OCI-LY3 (cell line): Measurements from ENCODE around the gene PTPRN2.

ENCODE experiments used
- EZH2phosphoT487 ChIP-seq: fragments of 200-600 bp; shearing (Covaris generic); IDR thresholded peaks from 2 replicates; pipeline ENCODE4 v1.6.1; 2018; ENCODE audit warnings: antibody characterized with exemption, mixed run types, low read depth
- TF ChIP-seq, protein P1 (sequence below): fragments of 200-600, 300-600 bp; sonication (generic); IDR thresholded peaks from 2 replicates; pipeline ENCODE4 v1.5.1; 2014; ENCODE audit warnings: antibody characterized with exemption, low read length, low read depth

DNA sequence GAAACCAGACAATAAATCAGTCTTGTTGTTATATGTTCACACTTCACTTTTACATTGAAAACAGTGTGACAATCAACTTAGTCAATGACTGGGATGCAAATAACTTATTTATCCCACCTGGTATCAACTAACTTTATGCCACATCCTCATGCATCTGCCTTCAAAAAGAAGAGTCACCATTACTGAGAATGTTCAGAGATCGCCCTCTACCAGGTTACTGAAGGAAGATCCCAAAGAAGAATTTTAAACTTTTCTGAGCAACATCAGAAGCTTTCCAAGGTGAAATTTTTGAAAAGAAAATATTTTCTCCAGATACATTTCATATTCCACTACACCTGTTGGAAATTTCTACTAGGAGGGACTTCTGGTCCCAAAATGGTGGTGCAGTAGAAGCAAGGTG lies 359.5 kb downstream of the PTPRN2 start:
- TF ChIP-seq, protein P1, sequence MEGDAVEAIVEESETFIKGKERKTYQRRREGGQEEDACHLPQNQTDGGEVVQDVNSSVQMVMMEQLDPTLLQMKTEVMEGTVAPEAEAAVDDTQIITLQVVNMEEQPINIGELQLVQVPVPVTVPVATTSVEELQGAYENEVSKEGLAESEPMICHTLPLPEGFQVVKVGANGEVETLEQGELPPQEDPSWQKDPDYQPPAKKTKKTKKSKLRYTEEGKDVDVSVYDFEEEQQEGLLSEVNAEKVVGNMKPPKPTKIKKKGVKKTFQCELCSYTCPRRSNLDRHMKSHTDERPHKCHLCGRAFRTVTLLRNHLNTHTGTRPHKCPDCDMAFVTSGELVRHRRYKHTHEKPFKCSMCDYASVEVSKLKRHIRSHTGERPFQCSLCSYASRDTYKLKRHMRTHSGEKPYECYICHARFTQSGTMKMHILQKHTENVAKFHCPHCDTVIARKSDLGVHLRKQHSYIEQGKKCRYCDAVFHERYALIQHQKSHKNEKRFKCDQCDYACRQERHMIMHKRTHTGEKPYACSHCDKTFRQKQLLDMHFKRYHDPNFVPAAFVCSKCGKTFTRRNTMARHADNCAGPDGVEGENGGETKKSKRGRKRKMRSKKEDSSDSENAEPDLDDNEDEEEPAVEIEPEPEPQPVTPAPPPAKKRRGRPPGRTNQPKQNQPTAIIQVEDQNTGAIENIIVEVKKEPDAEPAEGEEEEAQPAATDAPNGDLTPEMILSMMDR: no peak
- no peak for TF ChIP-seq EZH2phosphoT487
